Neural progenitor cell (in vitro differentiated cells): Measurements from ENCODE around the gene RPS6KB2.

Experiments used
- CTCF ChIP-seq: fragments of 200-600 bp; sonication (generic); IDR thresholded peaks from 2 replicates; pipeline ENCODE4 v1.5.1; 2017; ENCODE audit warnings: antibody characterized with exemption, mild to moderate bottlenecking
- EZH2 ChIP-seq: fragments of 200-600 bp; sonication (generic); IDR thresholded peaks from 2 replicates; pipeline ENCODE4 v1.6.1; 2017; ENCODE audit warnings: antibody characterized with exemption, mild to moderate bottlenecking, moderate library complexity
- EZH2phosphoT487 ChIP-seq: fragments of 200-600 bp; sonication (generic); IDR thresholded peaks from 2 replicates; pipeline ENCODE4 v1.6.1; 2017; ENCODE audit warnings: antibody characterized with exemption

GRCh38 chr11:67420147-67420645 is 8.1 kb upstream of the RPS6KB2 start:
- no peak for TF ChIP-seq CTCF
- TF ChIP-seq EZH2, result no peak
- no peak for TF ChIP-seq EZH2phosphoT487
